ENCODE measurements around the gene TSTD1. TPM values are rescaled to one million over a fixed set of nuclear protein-coding genes. Genes with fewer than 3 reads are reported as not detected.

The TSTD1 gene
- total RNA-seq (2022; extraction: Qiagen RNA extraction), result 0.25 TPM in 2 of 5 replicates, not detected in the others

GRCh38 chr1:161038523-161039153 lies at the start of gene TSTD1:
Gene TSTD1 (minus strand): TSS chr1:161038964. CDS start chr1:161038889, 75 bp downstream.

GRCh38 chr1:161069731-161070270 lies 31.0 kb upstream of the TSTD1 start, which contains the start of gene ARHGAP30:
Gene ARHGAP30 (minus strand): TSS chr1:161069891. CDS start chr1:161069624, 267 bp downstream.

GRCh38 chr1:161045736-161046604 lies 7.2 kb upstream of the TSTD1 start, which contains the start of gene USF1:
Gene USF1 (minus strand): TSS chr1:161045977. CDS start chr1:161043275, 2,702 bp downstream.

GRCh38 chr1:161020509-161021164 lies 18.1 kb downstream of the TSTD1 start, which contains the start of gene F11R:
Gene F11R (minus strand): TSS chr1:161021152. CDS start chr1:161021073, 79 bp downstream.

Other genes starting within 250 kb of the TSTD1 start
- 0.07 to 0.19 TPM (median 0.14 TPM) in 4 of 5 replicates, not detected in the other for gene LY9, start 242.8 kb downstream of the TSTD1 start, total RNA-seq (2022; extraction: Qiagen RNA extraction)
- gene CD244, start 176.1 kb downstream of the TSTD1 start, total RNA-seq (2022; extraction: Qiagen RNA extraction), result not detected in 5 replicates
- not detected in 5 replicates for gene ITLN1, start 153.8 kb downstream of the TSTD1 start, total RNA-seq (2022; extraction: Qiagen RNA extraction)
- gene ITLN2, start 84.2 kb downstream of the TSTD1 start, total RNA-seq (2022; extraction: Qiagen RNA extraction), result 0.55 to 0.85 TPM (median 0.62 TPM) in 5 replicates
- 50.8 to 59.9 TPM (median 55.2 TPM) in 5 replicates for gene F11R, start 17.8 kb downstream of the TSTD1 start, total RNA-seq (2022; extraction: Qiagen RNA extraction)
- 44.5 to 55.8 TPM (median 49.0 TPM) in 5 replicates for gene USF1, start 7.0 kb upstream of the TSTD1 start, total RNA-seq (2022; extraction: Qiagen RNA extraction)
- gene ARHGAP30, start 30.9 kb upstream of the TSTD1 start, total RNA-seq (2022; extraction: Qiagen RNA extraction), result 0.06 to 0.14 TPM (median 0.07 TPM) in 5 replicates
- 1.5 to 2.2 TPM (median 1.9 TPM) in 5 replicates for gene NECTIN4, start 50.6 kb upstream of the TSTD1 start, total RNA-seq (2022; extraction: Qiagen RNA extraction)
- gene KLHDC9, start 59.4 kb upstream of the TSTD1 start, total RNA-seq (2022; extraction: Qiagen RNA extraction), result 1.0 to 2.7 TPM (median 1.5 TPM) in 5 replicates
- 95.5 to 125 TPM (median 108 TPM) in 5 replicates for gene PFDN2, start 79.1 kb upstream of the TSTD1 start, total RNA-seq (2022; extraction: Qiagen RNA extraction)
- gene NIT1, start 79.1 kb upstream of the TSTD1 start, total RNA-seq (2022; extraction: Qiagen RNA extraction), result 29.0 to 32.1 TPM (median 29.6 TPM) in 5 replicates
- gene DEDD, start 93.7 kb upstream of the TSTD1 start, total RNA-seq (2022; extraction: Qiagen RNA extraction), result 29.6 to 36.1 TPM (median 32.2 TPM) in 5 replicates
- gene UFC1, start 115.0 kb upstream of the TSTD1 start, total RNA-seq (2022; extraction: Qiagen RNA extraction), result 81.6 to 150 TPM (median 92.8 TPM) in 5 replicates
- 16.9 to 25.7 TPM (median 21.1 TPM) in 5 replicates for gene USP21, start 120.5 kb upstream of the TSTD1 start, total RNA-seq (2022; extraction: Qiagen RNA extraction)
- 12.2 to 19.4 TPM (median 15.1 TPM) in 5 replicates for gene PPOX, start 127.5 kb upstream of the TSTD1 start, total RNA-seq (2022; extraction: Qiagen RNA extraction)
- 20.4 to 27.7 TPM (median 25.8 TPM) in 5 replicates for gene B4GALT3, start 138.5 kb upstream of the TSTD1 start, total RNA-seq (2022; extraction: Qiagen RNA extraction)
- 0.02 TPM in 1 of 5 replicates, not detected in the others for gene ADAMTS4, start 160.1 kb upstream of the TSTD1 start, total RNA-seq (2022; extraction: Qiagen RNA extraction)
- 77.6 to 93.0 TPM (median 83.3 TPM) in 5 replicates for gene NDUFS2, start 163.4 kb upstream of the TSTD1 start, total RNA-seq (2022; extraction: Qiagen RNA extraction)
- 0.28 to 0.54 TPM (median 0.34 TPM) in 3 of 5 replicates, not detected in the others for gene FCER1G, start 176.3 kb upstream of the TSTD1 start, total RNA-seq (2022; extraction: Qiagen RNA extraction)
- not detected in 5 replicates for gene APOA2, start 184.7 kb upstream of the TSTD1 start, total RNA-seq (2022; extraction: Qiagen RNA extraction)
- gene TOMM40L, start 187.1 kb upstream of the TSTD1 start, total RNA-seq (2022; extraction: Qiagen RNA extraction), result 10.0 to 12.8 TPM (median 11.8 TPM) in 5 replicates
- gene NR1I3, start 199.2 kb upstream of the TSTD1 start, total RNA-seq (2022; extraction: Qiagen RNA extraction), result not detected in 5 replicates
- not detected in 5 replicates for gene PCP4L1, start 219.8 kb upstream of the TSTD1 start, total RNA-seq (2022; extraction: Qiagen RNA extraction)